Skin epidermis (tissue), 12 donors: ENCODE measurements around the gene ABHD18.
A peak's percentile ranks its signal among the peaks of the same experiment; 100 is the strongest.
"Not testable (repeated sequence)": the region's sequence is repeated elsewhere in the genome, so short reads cannot be mapped to it uniquely, and the experiment has no call there.

ENCODE experiments used
- H3K27ac ChIP-seq, 21 experiments: fragments of 200-600 bp; sonication (generic) in 11 of 21; one replicate each; pipeline ENCODE4 v1.5.0; 2020; ENCODE audit warnings: mild to moderate bottlenecking in 3 of 21, inconsistent platforms in 2 of 21, moderate library complexity in 2 of 21
- H3K4me3 ChIP-seq, 7 experiments: fragments of 200-600 bp; sonication (generic) in 2 of 7; one replicate each; pipeline ENCODE4 v1.5.0; 2020; ENCODE audit warnings: inconsistent platforms in 2 of 7, mild to moderate bottlenecking in 2 of 7, moderate library complexity in 1 of 7

Gene ABHD18

DNA sequence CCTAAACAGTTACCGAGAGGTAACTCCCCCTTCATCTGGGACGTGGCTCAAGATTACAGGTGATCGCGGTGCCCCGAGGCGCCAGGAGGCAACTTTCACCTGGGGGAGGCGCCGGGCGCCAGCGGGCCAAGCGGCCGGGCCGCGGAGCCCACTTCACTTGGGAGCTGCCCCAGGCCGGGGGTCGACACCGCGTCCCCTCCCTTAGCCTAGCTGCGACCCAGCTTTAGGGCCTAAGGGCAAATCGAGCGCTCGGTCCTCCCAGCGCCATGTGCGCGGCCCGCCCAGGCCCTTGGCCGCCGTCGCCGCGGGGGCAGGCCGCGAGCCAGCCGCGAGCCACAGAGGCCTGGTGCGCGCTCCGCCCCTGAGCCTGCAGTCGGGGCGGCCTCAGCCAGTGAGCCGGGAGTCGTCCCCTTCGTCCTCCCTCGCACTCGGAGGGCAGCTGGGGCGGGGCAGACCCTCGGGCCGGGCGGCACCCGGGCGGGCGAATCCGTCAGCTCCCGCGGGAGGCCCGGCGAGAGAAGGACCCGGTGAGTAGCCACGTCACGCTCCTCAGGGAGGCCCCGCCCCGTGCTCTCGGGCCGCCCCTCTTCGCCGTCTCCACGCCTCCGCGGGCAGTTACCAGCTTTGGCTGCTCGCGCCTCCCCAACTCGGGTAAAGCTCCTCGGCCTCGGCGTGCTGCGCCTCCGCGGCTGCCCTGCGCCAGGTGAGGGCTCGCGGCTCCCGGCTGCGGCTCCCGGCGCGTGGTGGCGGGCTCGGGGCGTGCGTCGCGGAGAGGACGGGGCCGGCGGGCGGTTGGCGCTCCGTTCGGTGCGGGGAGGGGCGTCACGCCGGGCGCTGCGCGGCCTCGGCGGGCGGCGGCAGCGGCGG is 95.7 kb downstream of the ABHD18 start, which contains the start of gene LARP1B:
Gene LARP1B (plus strand): TSS at position 614 of the 867 bp plus-strand sequence. CDS start 13,640 bp downstream, outside the sequence.
- peak within 1 kb of the TSS; percentile 74 to 94 (median 84) for H3K4me3 ChIP-seq
- peak within 1 kb of the TSS; percentile 77 to 99 (median 94) for H3K27ac ChIP-seq

DNA sequence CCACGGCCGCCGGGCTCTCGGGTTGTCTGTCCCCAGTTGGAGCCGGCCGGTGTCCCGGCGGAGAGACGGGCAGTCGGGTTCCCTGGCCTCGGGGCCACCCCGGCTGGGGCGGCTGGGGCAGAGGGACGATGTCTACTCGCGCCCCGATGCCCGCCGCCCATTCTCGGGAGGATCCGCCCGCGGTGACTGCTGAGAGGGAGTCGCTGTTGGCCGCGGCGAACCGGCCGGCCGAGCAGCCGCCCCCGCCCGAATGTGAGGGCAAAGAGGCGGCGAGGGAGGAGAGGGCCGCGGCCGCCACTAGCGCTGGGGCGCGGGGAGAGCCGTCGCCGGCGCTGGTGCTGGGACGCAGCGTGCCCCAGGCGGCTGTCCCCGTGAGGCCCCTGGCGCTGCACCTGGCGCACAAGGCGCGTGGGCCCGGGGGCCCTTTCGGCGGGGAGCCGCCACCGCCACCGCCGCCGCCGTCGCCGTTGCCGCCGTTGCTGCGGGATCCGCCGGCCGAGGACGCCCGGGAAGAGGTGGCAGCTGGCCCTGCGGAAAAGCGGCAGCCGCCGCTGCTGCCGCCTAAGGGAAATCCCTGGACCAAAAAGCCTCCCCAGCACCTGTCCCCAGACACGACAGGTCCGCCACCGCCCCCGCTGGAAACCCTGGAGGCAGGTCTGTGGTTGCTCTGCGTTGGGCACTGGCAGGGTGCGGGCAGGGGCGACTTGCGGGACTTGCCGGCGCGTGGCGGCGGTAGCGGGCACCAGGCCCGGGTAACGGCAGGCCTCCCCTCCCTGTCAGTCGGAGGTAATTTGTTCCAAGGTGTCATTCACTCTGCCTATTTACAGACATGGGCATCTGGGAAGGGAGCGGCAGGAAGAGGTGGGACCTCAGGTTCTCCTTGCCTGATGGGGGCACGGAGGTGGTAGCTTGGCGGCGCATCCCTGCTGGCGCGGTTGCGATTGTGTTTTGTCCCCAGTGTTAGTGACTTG is 96.6 kb downstream of the ABHD18 start:
- peak overlapping the region; percentile 77 to 99 (median 94) for H3K27ac ChIP-seq
- peak overlapping the region; percentile 74 to 94 (median 84) for H3K4me3 ChIP-seq

DNA sequence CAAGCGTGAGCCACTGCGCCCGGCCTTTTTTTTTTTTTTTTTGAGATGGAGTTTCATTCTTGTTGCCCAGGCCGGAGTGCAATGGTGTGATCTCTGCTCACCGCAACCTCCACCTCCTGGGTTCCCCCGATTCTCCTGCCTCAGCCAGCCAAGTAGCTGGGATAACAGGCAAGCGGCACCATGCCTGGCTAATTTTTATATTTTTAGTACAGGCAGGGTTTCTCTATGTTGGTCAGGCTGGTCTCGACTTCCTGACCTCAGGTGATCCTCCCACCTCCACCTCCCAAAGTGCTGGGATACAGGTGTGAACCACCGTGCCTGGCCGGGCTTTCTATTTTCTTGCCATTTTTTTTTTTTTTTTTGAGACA is 101.2 kb downstream of the ABHD18 start:
- H3K4me3 ChIP-seq, H3K27ac ChIP-seq: not testable (repeated sequence)

DNA sequence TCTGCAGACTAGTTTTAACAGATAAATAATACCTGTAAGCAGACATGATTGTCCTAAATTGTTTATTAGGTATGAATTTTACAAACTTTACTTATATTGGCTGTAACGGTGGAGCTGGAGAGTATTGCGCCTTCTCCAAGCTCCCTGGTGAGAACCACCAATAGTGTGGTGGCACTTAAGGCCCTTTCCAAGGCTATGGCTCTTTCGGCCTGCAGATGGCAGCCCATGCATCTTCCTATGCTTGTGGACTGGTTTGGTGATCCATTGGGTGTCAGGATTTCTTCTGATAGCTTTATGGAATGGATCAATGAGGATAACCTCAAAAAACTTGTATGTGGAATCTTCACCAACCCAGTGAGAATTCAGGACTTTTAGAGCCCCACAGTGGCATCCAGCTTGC is 103.7 kb downstream of the ABHD18 start:
- H3K4me3 ChIP-seq = no peak overlapping the region

DNA sequence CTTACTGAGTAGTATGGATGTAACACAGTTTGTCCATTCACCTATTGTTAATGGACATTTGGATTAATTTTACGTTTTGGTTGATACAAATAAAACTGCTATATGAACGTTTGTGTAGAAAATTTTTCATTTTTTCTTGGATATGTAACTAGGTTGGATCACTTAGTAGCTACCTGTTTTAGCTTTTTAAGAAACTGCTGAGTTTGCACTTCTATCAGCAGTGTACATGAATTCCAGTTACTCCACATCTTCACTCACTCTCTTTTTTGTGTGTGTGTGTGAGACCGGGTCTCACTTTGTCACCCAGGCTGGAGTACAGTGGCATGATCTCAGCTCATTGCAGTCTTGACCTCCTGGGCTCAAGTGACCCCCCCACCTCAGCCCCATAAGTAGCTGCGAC is 111.3 kb downstream of the ABHD18 start:
- H3K27ac ChIP-seq = no peak overlapping the region

More for the DNA sequence above, 103.7 kb downstream of the ABHD18 start:
- no peak overlapping the region for H3K27ac ChIP-seq

More for the DNA sequence above, 111.3 kb downstream of the ABHD18 start:
- H3K4me3 ChIP-seq = no peak overlapping the region
